NT2/D1 (cell line): Measurements from ENCODE around the gene BCAS3.

Experiments used
- DNase-seq: peaks from one replicate; pipeline ENCODE4 v3.0.0-alpha.2; 2011; ENCODE audit warnings: low read depth, low spot score
- H3K27me3 ChIP-seq: 2 replicates; pipeline ENCODE4 v1.6.0; 2011; ENCODE audit warnings: mild to moderate bottlenecking; ENCODE audit not compliant: insufficient read length, insufficient read depth
- H3K36me3 ChIP-seq: 2 replicates; pipeline ENCODE4 v1.6.1; 2011; ENCODE audit warnings: mild to moderate bottlenecking, low read length, mixed read lengths; ENCODE audit not compliant: insufficient read depth, insufficient read length
- H3K4me1 ChIP-seq: 2 replicates; pipeline ENCODE4 v1.5.1; 2011; ENCODE audit not compliant: insufficient read depth, insufficient read length
- H3K4me3 ChIP-seq: 2 replicates; pipeline ENCODE4 v1.5.1; 2011; ENCODE audit warnings: low read depth; ENCODE audit not compliant: insufficient read length
- H3K9ac ChIP-seq: 2 replicates; pipeline ENCODE4 v1.6.0; 2011; ENCODE audit warnings: low read depth; ENCODE audit not compliant: insufficient read length
- H3K9me3 ChIP-seq: 2 replicates; pipeline ENCODE4 v1.5.1; 2011; ENCODE audit warnings: mild to moderate bottlenecking, low read length; ENCODE audit not compliant: insufficient read depth
- SUZ12 ChIP-seq: IDR thresholded peaks from 2 replicates; pipeline ENCODE4 v1.6.1; 2011; ENCODE audit not compliant: insufficient read length, insufficient read depth; ENCODE audit errors: extremely low read depth
- YY1 ChIP-seq: IDR thresholded peaks from 2 replicates; pipeline ENCODE4 v1.6.1; 2011; ENCODE audit not compliant: insufficient read length, insufficient read depth
- ZNF274 ChIP-seq: IDR thresholded peaks from 2 replicates; pipeline ENCODE4 v1.6.1; 2011; ENCODE audit warnings: mild to moderate bottlenecking, low read depth, low read length

BCAS3 gene

GRCh38 chr17:61413661-61414126 lies 736.0 kb downstream of the BCAS3 start:
- DNase-seq = no peak
- Histone ChIP-seq H3K4me3 (peak overlapping the region; percentile 73), H3K9me3 (peaks cover 33% of the 10 kb centered on the region; the same call in 1 of the 2 replicates), H3K27me3 (peaks cover 36% of the 10 kb centered on the region), H3K4me1 (peaks cover 11% of the 10 kb centered on the region), H3K9ac (no peak overlapping the region), H3K36me3 (no peaks in the 10 kb centered on the region)
- no peak for TF ChIP-seq ZNF274
- TF ChIP-seq SUZ12 = no peak
- no peak for TF ChIP-seq YY1

GRCh38 chr17:61414141-61414935 lies 736.7 kb downstream of the BCAS3 start:
- H3K9me3 ChIP-seq = peaks cover 32% of the 10 kb centered on the region; the same call in 1 of the 2 replicates
- no peak for DNase-seq
- peaks cover 29% of the 10 kb centered on the region for H3K27me3 ChIP-seq
- no peaks in the 10 kb centered on the region for H3K36me3 ChIP-seq
- no peak overlapping the region for H3K4me3 ChIP-seq
- peaks cover 11% of the 10 kb centered on the region for H3K4me1 ChIP-seq
- TF ChIP-seq ZNF274 = peak; percentile 54
- no peak for TF ChIP-seq YY1
- no peak overlapping the region for H3K9ac ChIP-seq

- Histone ChIP-seq H3K9ac (no peak overlapping the region), H3K4me1 (peaks cover 11% of the 10 kb centered on the region), H3K4me3 (no peak overlapping the region), H3K27me3 (peaks cover 24% of the 10 kb centered on the region), H3K36me3 (no peaks in the 10 kb centered on the region), H3K9me3 (peaks cover 26% of the 10 kb centered on the region; the same call in 1 of the 2 replicates)
- no peak for TF ChIP-seq SUZ12
- TF ChIP-seq ZNF274 = no peak
- no peak for TF ChIP-seq YY1
- no peak for DNase-seq
Observed at GRCh38 chr17:61414936-61415251, 737.2 kb downstream of the BCAS3 start.

GRCh38 chr17:61415374-61416210 lies 737.9 kb downstream of the BCAS3 start:
- Histone ChIP-seq H3K9me3 (peaks cover 19% of the 10 kb centered on the region; the same call in 1 of the 2 replicates), H3K27me3 (peaks cover 18% of the 10 kb centered on the region), H3K36me3 (no peaks in the 10 kb centered on the region), H3K4me3 (no peak overlapping the region), H3K4me1 (peaks cover 7% of the 10 kb centered on the region), H3K9ac (no peak overlapping the region)
- no peak for TF ChIP-seq ZNF274
- no peak for TF ChIP-seq SUZ12
- no peak for DNase-seq

- no peak overlapping the region for H3K4me3 ChIP-seq
- no peak for DNase-seq
- no peak overlapping the region for H3K9ac ChIP-seq
- TF ChIP-seq YY1 = no peak
- no peak for TF ChIP-seq SUZ12
- TF ChIP-seq ZNF274 = no peak
- H3K36me3 ChIP-seq = no peaks in the 10 kb centered on the region
- peaks cover 18% of the 10 kb centered on the region; the same call in 1 of the 2 replicates for H3K9me3 ChIP-seq
- H3K4me1 ChIP-seq = peaks cover 7% of the 10 kb centered on the region
- peaks cover 16% of the 10 kb centered on the region for H3K27me3 ChIP-seq
Observed at GRCh38 chr17:61416211-61416539, 738.5 kb downstream of the BCAS3 start.

- no peak for DNase-seq
- Histone ChIP-seq H3K9me3 (peaks cover 18% of the 10 kb centered on the region; the same call in 1 of the 2 replicates), H3K27me3 (peaks cover 16% of the 10 kb centered on the region), H3K4me1 (peaks cover 7% of the 10 kb centered on the region), H3K4me3 (peak overlapping the region; percentile 8), H3K36me3 (no peaks in the 10 kb centered on the region), H3K9ac (peak overlapping the region; percentile 54)
- TF ChIP-seq SUZ12 (no peak), YY1 (no peak), ZNF274 (no peak)
Observed at GRCh38 chr17:61416540-61417363, 739.1 kb downstream of the BCAS3 start.
